CD4-positive, alpha-beta T cell treated with Interleukin-4 for 4 hours (primary cell): ENCODE results near the gene C17orf50.
"Not testable (repeated sequence)": the region's sequence is repeated elsewhere in the genome, so short reads cannot be mapped to it uniquely, and the experiment has no call there.

Experiments
- DNase-seq: peaks from one replicate; pipeline ENCODE4 v3.0.0-alpha.2; 2020

C17orf50 gene

DNA sequence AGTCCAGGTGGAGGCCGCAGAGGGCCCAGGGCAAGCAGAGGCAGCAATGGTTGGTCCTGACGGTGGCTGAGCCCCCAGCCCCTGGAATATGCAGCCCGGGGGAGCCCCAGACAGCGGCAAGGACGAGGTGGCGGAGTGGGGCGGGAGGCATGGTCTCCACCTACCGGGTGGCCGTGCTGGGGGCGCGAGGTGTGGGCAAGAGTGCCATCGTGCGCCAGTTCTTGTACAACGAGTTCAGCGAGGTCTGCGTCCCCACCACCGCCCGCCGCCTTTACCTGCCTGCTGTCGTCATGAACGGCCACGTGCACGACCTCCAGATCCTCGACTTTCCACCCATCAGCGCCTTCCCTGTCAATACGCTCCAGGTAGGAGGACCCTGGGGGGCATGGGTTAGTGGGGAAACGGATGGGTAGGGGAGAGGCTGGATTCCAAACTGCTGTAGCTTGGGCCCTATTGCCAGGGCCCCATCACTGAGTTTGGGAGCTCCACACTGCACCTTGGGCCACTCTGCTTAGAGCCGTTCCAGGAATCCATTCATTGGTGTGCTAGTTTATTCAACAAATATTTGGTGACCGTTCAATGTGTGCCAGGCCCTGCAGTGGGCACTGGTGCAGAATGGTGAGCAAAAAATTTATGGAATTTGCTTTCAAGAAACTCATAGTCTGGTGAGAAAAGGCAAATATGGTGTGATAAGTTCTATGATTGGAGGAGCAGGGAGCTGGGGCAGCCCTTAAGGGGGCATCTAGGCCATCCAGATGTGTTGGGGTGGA lies 25.5 kb upstream of the C17orf50 start:
- no peak for DNase-seq

DNA sequence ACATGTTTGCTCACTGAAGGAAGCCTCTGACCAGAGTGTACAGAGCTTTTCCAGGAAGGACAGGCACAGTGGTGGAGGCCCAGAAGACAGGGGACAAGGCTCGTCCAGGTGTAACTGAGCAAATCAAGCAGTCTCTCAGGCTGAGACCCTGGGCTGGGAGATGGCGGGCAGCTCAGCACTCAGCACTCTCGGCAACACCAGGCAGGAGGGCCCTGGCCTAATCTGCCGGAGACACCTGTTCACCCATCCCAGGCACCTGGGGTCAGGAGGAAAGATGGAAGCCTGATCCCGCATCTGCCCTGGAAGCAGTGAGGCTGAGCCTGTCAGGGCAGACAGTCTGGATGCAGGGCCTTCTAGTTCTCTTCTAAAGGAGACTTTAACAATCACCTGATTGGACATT lies 24.5 kb upstream of the C17orf50 start:
- DNase-seq, result no peak

DNA sequence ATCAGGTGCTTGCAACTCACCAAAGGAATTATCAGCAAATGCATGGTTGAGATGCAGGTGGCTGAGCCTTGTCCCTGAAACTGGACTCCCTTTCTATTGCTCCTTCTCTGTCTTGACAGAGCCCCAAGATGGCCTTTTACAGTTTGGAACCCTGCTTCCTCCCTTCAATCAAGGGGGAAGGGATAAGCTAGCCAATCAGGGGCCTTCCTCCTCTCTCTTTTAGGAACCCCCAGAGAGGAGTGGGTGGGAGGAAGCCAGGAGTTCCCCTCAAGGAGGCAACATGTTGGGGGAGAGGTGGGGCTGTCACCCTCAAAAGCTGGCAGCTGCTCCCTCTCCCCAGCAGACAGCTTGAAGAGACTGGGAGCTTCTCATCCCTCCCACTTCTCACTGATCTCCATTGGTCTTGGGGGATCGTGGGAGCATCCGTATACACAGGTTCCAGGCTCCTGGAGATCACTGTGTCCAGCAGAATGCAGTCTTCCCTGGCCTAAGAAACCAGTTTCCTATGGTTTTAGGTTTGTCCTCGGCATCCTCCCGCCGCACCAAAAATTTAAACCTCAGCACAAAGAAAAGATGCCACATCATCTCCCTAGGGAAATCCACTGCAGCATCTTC lies 22.1 kb upstream of the C17orf50 start:
- DNase-seq, result no peak

DNA sequence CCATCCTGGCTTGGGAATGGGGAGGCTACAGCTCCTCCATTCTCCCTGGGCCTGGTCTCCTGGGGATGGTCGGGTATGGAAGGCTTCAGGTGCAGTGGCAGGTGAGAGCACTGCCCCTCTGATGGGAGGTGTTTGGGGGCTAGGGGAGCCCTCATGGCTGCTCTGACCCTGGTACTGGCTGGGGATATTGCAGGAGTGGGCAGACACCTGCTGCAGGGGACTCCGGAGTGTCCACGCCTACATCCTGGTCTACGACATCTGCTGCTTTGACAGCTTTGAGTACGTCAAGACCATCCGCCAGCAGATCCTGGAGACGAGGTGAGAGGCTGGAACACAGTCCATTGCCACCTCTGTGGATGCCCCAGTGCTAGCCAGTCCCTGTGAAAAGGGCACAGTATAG lies 20.5 kb upstream of the C17orf50 start:
- no peak for DNase-seq

DNA sequence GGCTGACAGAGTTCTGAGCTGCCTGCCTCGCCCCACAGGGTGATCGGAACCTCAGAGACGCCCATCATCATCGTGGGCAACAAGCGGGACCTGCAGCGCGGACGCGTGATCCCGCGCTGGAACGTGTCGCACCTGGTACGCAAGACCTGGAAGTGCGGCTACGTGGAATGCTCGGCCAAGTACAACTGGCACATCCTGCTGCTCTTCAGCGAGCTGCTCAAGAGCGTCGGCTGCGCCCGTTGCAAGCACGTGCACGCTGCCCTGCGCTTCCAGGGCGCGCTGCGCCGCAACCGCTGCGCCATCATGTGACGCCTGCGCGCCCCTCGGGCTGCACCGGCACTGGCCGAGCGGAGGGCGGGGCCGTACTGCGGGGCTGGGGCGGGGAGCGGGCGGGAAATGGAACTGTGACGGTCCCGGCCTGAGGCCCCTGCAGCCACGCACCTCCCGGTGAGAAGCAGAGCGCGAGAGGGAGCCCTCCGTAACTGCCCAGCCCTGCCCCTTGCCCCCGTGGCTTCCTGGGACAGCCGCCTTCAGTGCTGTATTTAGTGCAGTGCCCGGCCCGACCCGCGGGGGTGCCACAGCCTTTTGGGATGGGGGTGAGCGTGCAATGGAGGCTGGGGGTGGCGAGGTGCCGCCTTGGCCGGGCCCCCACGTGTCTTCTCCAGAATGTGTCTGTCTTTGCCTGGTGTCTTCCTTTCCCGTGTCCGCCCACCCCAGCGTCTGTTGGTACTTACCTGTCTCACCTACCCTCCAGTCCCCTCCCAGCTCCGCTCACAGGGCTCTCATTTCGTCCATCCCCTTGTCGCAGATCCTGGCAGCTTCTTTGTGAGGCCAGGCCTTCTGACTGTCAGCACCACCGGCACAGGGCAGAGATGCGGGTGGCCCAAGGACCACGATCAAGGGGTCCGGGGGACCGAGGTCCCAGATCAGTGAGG lies 19.4 kb upstream of the C17orf50 start:
- no peak for DNase-seq

DNA sequence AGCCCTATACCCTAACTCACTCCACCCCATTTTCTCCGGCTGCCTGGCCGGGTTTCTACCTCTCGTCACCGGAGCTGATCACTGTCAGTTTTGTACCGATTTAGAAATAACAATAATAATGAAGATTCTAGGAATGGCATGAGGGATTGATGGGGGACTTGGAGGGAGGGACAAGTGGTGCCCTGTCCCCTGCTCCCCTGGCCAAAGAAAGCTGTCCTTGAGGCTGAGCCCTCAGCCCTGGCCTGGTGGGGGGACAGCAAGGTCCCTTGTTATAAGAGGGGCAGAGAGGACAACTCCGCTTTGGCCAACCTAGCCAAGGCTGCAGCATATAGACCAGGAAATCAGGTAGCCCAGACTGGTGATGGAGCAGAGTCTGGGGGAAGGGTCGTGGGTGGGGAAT lies 18.2 kb upstream of the C17orf50 start:
- no peak for DNase-seq

DNA sequence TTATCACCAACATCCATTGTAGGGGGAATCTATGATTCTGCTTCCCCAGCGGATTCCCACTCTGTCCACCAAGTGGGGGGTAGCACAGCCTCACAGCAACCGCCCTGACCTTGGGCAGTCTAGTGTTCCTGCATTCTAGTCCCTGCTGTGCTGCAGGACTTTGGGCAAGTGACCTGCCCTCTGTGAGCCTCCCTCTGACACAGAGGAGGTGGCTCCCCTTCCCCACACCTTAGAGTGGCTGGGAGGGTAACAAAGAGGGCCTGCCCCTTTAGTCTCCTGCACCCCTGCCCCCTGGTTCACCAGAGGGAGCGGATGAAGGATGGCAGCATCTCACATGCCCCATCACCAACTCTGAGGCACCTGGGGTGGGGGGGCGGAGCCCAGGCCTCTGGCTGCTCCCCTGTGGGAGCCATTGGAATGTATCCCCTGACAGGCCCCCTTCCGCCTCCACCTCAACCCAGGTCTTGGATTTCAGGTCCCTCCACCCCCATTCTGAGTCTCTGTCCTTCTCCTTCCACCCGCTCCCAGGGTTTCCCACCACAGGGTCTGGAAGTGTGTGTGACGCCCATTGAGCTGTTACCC lies 17.7 kb upstream of the C17orf50 start:
- no peak for DNase-seq

DNA sequence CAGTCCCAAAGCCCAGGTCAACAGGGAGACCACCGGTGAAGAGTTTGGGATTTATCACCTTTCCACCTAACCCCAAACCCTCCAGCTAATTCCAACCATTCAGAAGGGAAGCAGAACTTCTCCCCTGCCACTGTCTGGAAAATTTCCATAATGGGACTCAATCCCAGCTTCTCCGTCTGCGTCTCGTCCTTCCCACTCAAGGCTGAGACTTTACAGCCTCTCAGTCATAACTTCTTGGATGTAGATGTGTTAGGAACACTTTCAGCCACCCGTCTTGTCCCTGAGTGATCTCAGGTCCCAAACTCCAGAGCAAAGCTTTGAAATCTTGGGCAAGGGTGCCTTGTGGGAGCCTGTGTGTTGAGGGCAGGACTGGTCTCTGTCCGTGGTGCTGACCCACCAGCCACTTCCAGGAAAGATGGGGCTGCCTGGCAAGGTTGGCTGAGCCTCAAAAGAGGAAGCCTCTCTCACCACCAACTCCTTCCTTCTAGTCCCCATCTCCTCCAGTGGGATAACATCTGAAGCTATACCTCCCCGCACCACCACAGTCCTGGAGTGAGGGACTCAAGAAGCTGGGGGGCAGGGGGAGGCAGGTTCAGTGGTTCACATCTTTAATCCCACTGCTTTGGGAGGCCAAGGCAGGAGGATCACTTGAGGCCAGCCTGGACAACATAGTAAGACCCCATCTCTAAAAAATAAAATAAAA lies 16.9 kb upstream of the C17orf50 start:
- DNase-seq, result no peak

DNA sequence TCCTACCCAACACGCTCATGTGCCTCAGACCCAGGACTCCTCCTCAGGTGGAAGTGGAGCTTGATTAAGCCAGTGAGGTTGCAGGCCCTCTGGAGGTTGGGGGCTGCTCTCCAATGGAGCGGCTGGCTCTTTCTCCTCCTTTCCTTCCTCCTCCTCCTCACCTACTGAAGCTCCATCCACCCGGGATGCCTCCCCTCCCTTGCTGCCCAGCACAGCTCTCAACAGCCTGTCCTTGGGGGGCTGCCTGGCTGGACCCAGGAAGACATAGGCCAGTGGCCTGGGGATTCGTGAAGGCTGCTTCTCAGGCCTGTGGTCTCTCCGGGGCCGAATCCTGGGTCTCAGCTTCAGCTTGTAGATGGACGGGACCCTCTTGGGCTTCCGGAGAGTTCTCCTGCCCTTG lies 15.9 kb upstream of the C17orf50 start:
- no peak for DNase-seq

DNA sequence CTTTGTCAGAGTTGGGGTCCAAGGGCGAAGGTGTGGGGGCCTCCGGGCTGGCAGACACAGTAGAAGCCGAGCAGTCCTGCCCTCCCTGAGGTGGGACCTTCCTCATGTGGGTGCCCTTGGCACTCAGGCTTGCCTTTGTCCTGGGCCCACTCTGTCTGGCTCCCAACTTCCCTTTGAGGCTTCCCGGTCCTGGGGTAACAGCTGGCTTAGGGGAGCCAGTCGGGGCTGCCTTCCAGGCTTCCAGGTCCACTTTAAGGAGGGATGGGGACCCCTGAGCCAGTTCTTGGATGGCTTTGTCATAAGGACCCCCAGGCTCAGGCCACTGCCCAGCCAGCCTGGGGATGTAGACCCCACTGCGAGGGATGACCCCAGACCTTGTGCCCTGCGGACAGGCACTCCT lies 15.4 kb upstream of the C17orf50 start:
- DNase-seq, result no peak

DNA sequence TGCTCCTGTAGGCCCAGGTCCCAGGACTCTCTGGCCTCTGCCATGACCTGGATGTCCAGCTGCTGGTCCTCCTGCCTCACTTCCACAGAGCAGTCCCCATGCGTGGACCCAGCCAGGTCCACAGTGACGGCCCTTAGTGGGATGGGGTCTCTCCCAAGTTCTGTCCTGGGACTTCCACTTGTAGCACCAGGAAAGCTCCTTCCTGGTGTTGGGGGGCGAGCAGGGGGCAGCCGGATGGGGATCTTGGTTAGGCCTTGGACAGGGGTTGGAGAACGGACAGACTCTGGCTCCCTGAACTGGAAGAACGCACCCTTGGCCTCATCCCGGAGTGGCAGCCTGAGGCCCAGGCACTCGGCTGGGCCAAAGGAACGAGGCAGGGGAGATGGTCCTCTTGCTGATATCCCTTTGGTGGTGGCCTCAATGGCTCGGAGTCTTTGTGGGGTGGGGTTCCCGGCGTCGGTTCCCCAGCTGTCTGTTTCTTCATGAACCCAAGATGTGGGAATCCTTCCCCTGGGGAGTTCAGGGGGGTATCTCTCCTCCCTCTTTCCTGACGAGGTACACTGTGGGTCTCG lies 14.9 kb upstream of the C17orf50 start:
- DNase-seq, result no peak

DNA sequence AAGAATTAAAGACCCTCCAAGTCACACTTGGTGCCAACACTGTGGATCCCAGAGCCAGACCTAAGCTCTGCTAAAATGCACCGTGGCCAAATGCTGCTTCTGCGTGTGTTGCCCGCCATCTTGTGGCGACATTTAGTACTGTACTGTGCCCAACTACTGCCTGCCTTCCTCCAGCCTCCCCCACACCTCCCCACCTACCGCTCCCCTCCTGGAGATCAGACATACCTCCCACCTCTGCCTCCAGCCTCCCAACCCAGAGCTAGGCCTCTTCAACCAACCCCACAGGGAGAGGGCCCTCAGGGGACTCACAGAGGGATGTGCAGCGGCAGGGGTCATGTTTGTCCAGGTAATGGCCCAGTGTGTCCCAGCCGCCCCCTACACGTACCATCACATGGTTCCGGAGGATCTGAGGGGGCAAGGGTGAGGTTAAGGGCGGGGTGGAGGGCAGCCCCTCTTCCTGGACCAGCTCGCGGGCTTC lies 13.1 kb upstream of the C17orf50 start:
- DNase-seq, result peak; percentile 72

DNA sequence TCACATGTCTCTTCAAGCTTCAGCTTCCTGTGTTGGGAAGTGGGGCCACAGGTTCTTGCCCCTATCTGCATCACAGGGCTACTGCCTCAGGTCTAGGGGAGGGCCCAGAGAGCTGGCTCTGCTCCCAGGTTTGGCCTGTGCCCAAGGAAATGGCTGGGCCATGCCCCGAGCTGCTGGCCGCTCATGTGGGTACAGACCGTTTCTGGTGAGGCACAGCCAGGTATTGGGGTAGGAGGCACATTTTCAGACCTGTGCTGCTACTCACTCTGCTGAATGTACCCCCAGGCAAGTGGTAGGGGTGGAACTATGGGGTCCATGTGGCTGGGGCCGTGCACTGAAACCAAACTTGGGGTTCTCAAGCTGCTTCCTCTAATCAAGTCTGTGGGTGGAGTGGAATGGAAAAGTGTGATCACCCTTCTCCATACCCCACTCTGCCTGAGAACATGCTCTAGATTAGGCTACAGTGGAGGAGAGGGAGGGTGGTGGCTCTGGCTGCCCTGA lies 12.3 kb upstream of the C17orf50 start:
- DNase-seq, result no peak

DNA sequence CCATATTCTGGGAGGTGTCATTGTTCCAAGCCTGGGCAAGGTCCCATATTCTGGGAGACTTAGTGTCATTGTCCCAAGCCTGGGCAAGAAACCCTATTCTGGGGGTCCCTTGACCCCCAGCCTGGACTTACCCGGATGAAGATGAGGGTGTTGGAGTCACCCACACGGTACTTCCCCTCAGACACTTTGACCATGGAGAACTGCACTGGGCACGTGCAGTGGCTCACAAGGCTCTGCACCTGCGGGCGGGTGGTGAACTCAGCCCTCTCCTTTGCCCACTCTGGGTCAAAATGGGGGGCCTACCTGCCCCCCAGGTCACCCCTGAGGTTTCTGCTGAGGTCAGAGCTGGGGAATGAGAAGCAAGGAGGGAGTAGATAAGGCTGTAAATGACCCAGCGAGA lies 11.7 kb upstream of the C17orf50 start:
- DNase-seq, result no peak

DNA sequence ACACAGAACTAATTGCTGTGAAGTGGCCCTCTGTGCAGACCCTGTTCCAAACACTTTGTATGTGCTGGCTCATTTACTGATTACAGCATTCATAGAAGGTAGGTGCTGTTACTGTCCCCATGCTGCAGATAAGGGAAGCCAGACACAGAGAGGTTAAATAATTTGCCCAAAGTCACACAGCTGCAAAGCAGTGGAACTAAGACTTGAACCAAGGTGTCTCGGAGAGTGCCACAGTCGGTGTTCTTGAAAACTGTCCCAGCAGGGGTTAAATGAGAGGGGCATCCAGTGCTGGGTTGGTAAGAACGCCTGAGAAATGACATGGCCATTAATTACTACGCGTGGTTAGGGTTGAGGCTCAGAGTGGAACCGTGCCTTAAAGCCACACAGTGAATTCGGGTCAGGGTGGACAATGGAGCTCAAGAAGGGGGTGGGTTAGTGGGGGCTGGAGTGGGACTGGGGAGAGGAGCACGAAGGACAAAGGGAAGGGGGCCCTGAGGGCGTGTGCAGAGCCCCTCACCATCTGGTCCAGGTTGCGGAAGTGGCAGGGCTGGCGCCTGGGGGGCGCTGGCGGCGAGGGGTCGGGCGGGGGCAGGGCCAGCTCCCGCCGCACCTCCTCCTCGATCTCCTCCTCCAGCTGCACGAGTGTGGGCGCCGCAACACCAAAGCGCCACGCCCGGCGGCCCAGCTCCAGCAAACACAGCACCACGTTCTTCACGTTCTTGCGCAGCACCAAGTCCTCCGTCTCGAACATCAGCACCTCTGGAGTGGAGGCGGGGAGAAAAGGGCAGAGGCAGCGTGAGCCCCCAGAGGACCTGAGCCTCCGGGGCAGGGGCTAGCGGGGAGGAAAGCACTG lies 10.9 kb upstream of the C17orf50 start:
- DNase-seq, result no peak

DNA sequence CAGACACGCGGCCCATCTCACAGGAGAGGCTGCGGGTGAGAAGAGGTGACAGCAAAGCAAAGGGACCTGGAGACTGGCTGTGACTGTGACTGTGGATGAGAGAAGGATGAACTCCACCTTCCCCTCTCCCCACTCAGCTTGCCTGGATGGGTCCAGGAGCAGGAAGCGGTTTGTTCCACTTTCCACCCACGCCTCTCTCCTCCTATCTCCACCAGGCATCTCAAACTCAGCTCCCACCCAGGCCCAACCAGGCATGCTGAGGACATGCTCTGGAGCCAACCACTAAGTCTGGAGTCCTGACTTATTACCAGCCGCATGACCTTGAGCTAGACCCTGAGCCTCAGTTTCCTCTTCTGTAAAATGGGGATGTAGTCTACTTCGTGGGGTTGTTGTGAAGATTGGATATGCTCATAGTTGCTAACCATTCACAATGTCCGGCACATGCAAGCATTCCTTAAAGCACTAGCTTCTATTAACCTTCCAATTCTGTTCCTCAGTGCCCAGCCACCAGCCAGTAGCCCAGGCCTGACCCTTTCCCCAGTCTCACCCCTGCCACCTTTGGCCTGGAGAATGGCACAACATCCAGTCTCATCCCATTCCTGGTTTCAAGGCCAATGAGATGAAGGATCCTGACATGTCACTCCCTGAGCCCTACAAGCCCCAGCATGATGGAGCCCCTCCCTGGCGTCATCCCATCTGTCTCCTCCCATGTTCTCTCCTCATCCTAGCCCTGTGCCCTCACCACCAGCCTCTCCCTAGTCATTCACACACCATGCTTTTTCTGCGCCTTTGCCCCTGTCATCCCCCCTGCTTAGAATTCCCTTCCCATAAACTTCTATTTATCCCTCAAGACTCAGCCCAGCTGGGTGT lies 9.9 kb upstream of the C17orf50 start:
- DNase-seq, result no peak

DNA sequence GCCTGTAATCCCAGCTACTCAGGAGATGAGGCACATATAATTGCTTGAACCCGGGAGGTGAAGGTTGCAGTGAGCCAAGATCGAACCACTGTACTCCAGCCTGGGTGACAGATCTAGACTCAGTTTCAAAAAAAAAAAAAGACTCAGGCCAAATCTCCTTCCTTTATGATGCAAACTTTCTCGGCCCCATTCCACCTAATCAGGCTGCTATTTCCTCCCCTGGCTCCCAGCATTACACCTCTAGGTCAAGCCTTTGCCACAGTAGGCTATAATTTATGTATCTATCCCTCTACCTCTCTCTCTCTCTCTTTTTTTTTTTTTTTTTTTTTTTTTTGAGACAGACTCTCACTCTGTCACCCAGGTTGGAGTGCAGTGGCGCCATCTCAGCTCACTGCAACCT lies 9.1 kb upstream of the C17orf50 start:
- DNase-seq, result not testable (repeated sequence)

DNA sequence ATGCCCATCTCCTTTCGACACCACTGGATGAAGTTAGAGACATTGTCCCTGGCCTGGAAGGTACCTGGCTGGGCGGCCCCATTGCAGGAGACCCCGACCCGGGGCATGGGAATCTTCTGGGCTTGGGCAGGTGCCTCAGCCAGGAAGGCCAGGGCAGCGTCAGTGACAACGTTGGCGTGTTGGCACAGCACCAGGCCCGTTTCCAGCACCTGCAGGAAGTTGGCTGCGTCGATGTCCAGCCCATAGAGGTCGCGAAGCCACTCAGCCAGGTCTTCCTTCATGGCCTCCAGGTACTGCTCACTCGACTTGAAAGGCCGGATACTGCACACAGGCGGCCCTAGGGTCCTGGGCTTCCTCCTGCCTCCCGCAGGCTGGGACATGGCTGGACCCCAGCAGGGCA lies 8.2 kb upstream of the C17orf50 start:
- DNase-seq, result no peak

DNA sequence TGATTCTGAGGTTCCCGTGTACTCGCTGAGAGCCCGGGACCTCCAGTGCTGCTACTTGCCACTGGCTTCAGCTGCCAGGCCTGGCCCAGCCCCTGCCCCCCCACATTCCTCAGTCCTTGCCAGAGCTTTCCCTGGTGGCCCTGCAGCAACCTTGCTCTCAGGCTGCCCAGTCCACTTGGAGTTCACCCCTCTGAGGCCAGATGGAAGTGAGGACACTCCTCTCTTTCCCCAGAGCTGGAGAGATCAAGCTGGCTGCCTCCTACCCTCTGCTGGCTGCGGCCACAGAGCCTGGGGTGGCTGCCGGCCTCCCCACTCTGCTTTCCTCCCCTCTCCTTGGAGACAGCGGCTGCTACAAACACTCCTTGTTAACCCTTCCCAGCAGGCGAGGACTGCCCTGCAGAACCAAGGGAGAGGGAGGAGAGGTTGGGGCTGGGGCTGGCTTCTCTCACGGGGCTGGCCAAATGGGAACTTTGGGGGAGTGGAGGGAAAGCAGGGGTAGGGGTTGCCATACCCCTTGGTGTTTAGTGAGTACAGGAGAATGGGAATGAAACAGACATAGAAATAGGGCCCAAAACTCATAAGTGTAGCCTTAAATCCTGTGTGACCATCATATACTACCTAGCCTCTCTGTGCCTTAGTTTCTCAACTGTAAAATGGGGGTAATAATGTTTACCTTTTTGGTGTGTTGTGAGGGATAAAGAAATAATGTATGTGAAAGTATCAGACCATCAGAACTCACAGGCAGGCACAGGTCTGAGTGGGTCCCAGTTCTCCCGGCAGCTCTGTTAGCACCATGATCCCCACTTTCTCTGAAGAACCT lies 7.5 kb upstream of the C17orf50 start, which contains the start of gene GAS2L2:
GAS2L2 (minus strand) TSS at position 295 of the 820 bp plus-strand sequence. CDS start 389 bp downstream, outside the sequence.
- DNase-seq, result no peak
